Mucosa of rectum (tissue), 2 donors: Measurements from ENCODE around the gene RANBP17.

Source experiments
- H3K27ac ChIP-seq, 2 donors: one replicate each; pipeline ENCODE4 v1.7.0; 2013; ENCODE audit warnings: inconsistent platforms in 2 of 2, low read depth in 2 of 2, low read length in 2 of 2
- H3K27me3 ChIP-seq, 2 donors: one replicate each; pipeline ENCODE4 v1.7.0; 2013; ENCODE audit warnings: low read length in 2 of 2; ENCODE audit not compliant: control insufficient read depth in 2 of 2, insufficient read depth in 2 of 2
- H3K36me3 ChIP-seq, 2 donors: one replicate each; pipeline ENCODE4 v1.7.0; 2013; ENCODE audit warnings: low read length in 2 of 2; ENCODE audit not compliant: control insufficient read depth in 2 of 2, insufficient read depth in 2 of 2
- H3K4me1 ChIP-seq, 2 donors: one replicate each; pipeline ENCODE4 v1.7.0; 2013; ENCODE audit warnings: low read length in 2 of 2, mild to moderate bottlenecking in 1 of 2; ENCODE audit not compliant: control insufficient read depth in 2 of 2, insufficient read depth in 2 of 2
- H3K4me3 ChIP-seq, 2 donors: one replicate each; pipeline ENCODE4 v1.7.0; 2013; ENCODE audit warnings: low read length in 2 of 2
- H3K9ac ChIP-seq, 2 donors: one replicate each; pipeline ENCODE4 v1.7.0; 2013; ENCODE audit warnings: low read length in 2 of 2, low read depth in 1 of 2, mild to moderate bottlenecking in 1 of 2
- H3K9me3 ChIP-seq, 2 donors: one replicate each; pipeline ENCODE4 v1.7.0; 2013; ENCODE audit warnings: low read length in 2 of 2; ENCODE audit not compliant: control insufficient read depth in 2 of 2
- donor health status: healthy.
- donor health status: Normal muscosa, but diverticular disease.

RANBP17 gene

GRCh38 chr5:171263181-171263580, 401.4 kb downstream of the RANBP17 start:
- Histone ChIP-seq H3K36me3 (no peaks in the 10 kb centered on the region), H3K9me3 (no peaks in the 10 kb centered on the region), H3K4me1 (no peaks in the 10 kb centered on the region), H3K4me3 (no peak overlapping the region), H3K9ac (no peak overlapping the region), H3K27me3 (no peaks in the 10 kb centered on the region), H3K27ac (no peak overlapping the region)

- H3K27me3 ChIP-seq: no peaks in the 10 kb centered on the region
- no peak overlapping the region for H3K4me3 ChIP-seq
- H3K9me3 ChIP-seq: no peaks in the 10 kb centered on the region
- H3K27ac ChIP-seq: no peak overlapping the region
- H3K36me3 ChIP-seq: no peaks in the 10 kb centered on the region
- no peak overlapping the region for H3K9ac ChIP-seq
- no peaks in the 10 kb centered on the region for H3K4me1 ChIP-seq
Measured at GRCh38 chr5:171264843-171265242, 403.0 kb downstream of the RANBP17 start.

- Histone ChIP-seq H3K9ac (no peak overlapping the region), H3K27me3 (no peaks in the 10 kb centered on the region), H3K36me3 (no peaks in the 10 kb centered on the region), H3K4me3 (no peak overlapping the region), H3K4me1 (no peaks in the 10 kb centered on the region), H3K9me3 (no peaks in the 10 kb centered on the region), H3K27ac (no peak overlapping the region)
Measured at GRCh38 chr5:171268700-171269620, 407.1 kb downstream of the RANBP17 start.

GRCh38 chr5:171269717-171270116, 407.9 kb downstream of the RANBP17 start:
- Histone ChIP-seq H3K9ac (no peak overlapping the region), H3K27ac (no peak overlapping the region), H3K9me3 (no peaks in the 10 kb centered on the region), H3K36me3 (no peaks in the 10 kb centered on the region), H3K4me1 (no peaks in the 10 kb centered on the region), H3K4me3 (no peak overlapping the region), H3K27me3 (no peaks in the 10 kb centered on the region)

- Histone ChIP-seq H3K9me3 (no peaks in the 10 kb centered on the region), H3K36me3 (no peaks in the 10 kb centered on the region), H3K27me3 (no peaks in the 10 kb centered on the region), H3K9ac (no peak overlapping the region), H3K27ac (no peak overlapping the region), H3K4me3 (no peak overlapping the region), H3K4me1 (no peaks in the 10 kb centered on the region)
Measured at GRCh38 chr5:171270136-171270535, 408.3 kb downstream of the RANBP17 start.

GRCh38 chr5:171271798-171272197, 410.0 kb downstream of the RANBP17 start:
- H3K4me1 ChIP-seq: no peaks in the 10 kb centered on the region
- H3K27me3 ChIP-seq: no peaks in the 10 kb centered on the region
- no peak overlapping the region for H3K27ac ChIP-seq
- no peak overlapping the region for H3K9ac ChIP-seq
- no peaks in the 10 kb centered on the region for H3K9me3 ChIP-seq
- no peaks in the 10 kb centered on the region for H3K36me3 ChIP-seq
- no peak overlapping the region for H3K4me3 ChIP-seq

GRCh38 chr5:171272996-171273970, 411.5 kb downstream of the RANBP17 start:
- Histone ChIP-seq H3K4me3 (no peak overlapping the region), H3K27ac (no peak overlapping the region), H3K4me1 (no peaks in the 10 kb centered on the region), H3K36me3 (no peaks in the 10 kb centered on the region), H3K9me3 (no peaks in the 10 kb centered on the region), H3K27me3 (no peaks in the 10 kb centered on the region), H3K9ac (no peak overlapping the region)

GRCh38 chr5:171275841-171276544, 414.2 kb downstream of the RANBP17 start:
- H3K4me3 ChIP-seq: no peak overlapping the region
- no peak overlapping the region for H3K9ac ChIP-seq
- H3K27ac ChIP-seq: no peak overlapping the region
- H3K4me1 ChIP-seq: no peaks in the 10 kb centered on the region
- H3K9me3 ChIP-seq: no peaks in the 10 kb centered on the region
- H3K27me3 ChIP-seq: no peaks in the 10 kb centered on the region
- no peaks in the 10 kb centered on the region for H3K36me3 ChIP-seq

- Histone ChIP-seq H3K27ac (no peak overlapping the region), H3K36me3 (no peaks in the 10 kb centered on the region), H3K27me3 (no peaks in the 10 kb centered on the region), H3K4me1 (no peaks in the 10 kb centered on the region), H3K4me3 (no peak overlapping the region), H3K9me3 (no peaks in the 10 kb centered on the region), H3K9ac (no peak overlapping the region)
Measured at GRCh38 chr5:171283753-171284152, 421.9 kb downstream of the RANBP17 start.
